HL-60 (cell line): ENCODE data around the gene TTL.
"Not testable (repeated sequence)": the region's sequence is repeated elsewhere in the genome, so short reads cannot be mapped to it uniquely, and the experiment has no call there.

ENCODE experiments used
- POLR2AphosphoS5 ChIP-seq: IDR thresholded peaks from 2 replicates; pipeline ENCODE4 v1.6.1; 2012; ENCODE audit warnings: low read depth
- REST ChIP-seq: IDR thresholded peaks from 2 replicates; pipeline ENCODE4 v1.6.1; 2012; ENCODE audit warnings: low read depth; ENCODE audit not compliant: insufficient replicate concordance
- TF ChIP-seq, protein P1 (sequence below): IDR thresholded peaks from one replicate; pipeline ENCODE4 v1.5.1; 2011; ENCODE audit warnings: low read length, control low read depth, inconsistent platforms; ENCODE audit not compliant: insufficient read depth

DNA sequence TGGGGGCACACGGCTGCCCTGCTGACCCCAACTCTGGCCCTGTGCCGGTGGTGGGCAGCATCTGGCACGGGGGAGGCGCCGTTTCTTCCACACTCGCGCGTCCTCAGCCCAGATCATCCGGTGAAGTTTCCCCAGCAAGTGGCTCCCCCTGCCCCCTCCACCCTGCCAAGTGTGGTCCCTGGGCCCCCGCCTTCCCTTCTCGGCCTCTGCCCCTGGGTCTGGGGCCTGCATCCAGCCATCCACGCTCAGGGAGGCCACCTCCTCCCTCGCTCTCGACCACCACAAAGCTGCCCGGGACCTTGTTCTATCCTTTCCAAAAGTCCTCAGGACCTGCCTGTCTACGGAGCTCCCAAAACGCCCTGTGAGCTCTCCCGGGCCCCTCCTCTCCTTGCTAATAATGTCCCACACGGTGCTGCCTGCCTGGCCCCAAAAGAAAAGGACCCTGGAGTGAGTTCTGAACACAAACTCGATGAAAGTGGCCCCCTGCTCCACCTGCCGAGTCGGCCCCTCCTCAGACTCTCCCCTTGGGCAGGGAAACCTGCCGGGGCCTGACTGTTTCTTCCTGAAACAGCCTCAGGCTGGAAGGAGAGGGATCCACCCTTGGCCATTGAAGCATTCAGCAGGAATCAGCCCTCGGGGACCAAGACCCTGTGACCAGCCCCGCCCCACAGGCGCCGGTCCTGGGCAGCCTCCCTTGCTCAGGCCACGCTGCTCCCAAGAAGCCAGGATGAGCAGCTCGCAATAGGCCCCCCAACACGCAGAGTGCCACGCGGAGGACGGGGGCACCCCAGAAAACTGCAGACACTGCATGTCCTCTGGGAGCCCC, 46.9 kb upstream of the TTL start:
- TF ChIP-seq POLR2AphosphoS5, REST: not testable (repeated sequence)
- TF ChIP-seq, protein P1, sequence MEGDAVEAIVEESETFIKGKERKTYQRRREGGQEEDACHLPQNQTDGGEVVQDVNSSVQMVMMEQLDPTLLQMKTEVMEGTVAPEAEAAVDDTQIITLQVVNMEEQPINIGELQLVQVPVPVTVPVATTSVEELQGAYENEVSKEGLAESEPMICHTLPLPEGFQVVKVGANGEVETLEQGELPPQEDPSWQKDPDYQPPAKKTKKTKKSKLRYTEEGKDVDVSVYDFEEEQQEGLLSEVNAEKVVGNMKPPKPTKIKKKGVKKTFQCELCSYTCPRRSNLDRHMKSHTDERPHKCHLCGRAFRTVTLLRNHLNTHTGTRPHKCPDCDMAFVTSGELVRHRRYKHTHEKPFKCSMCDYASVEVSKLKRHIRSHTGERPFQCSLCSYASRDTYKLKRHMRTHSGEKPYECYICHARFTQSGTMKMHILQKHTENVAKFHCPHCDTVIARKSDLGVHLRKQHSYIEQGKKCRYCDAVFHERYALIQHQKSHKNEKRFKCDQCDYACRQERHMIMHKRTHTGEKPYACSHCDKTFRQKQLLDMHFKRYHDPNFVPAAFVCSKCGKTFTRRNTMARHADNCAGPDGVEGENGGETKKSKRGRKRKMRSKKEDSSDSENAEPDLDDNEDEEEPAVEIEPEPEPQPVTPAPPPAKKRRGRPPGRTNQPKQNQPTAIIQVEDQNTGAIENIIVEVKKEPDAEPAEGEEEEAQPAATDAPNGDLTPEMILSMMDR = not testable (repeated sequence)
